GM21526 (cell line): Measurements from ENCODE around the gene HIVEP2.

Experiments used
- ATAC-seq: cut with Tn5 transposase; IDR thresholded peaks from one replicate; pipeline ENCODE4 v1.9.1; 2021; ENCODE audit warnings: moderate library complexity; ENCODE audit not compliant: unreplicated experiment, low FRiP score

Gene HIVEP2

DNA sequence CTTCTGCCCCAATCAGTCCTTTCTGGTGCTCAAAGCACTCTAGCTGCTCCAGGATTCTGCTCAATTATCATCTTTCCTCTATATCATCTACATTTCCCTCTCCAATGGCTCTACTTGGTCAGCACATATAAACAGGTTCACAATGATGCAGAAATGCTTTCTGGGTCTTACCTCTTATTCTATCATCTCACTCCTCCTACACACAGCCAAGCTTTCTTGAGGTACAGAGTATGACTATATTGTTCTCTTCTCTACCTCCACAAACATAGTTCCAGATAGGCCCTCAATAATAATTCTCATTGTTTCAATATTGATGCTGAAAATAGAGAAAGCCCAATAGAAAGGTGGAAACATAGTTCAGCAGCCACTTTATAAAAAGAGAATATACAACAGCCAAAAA, 48.2 kb downstream of the HIVEP2 start:
- ATAC-seq, result no peak

DNA sequence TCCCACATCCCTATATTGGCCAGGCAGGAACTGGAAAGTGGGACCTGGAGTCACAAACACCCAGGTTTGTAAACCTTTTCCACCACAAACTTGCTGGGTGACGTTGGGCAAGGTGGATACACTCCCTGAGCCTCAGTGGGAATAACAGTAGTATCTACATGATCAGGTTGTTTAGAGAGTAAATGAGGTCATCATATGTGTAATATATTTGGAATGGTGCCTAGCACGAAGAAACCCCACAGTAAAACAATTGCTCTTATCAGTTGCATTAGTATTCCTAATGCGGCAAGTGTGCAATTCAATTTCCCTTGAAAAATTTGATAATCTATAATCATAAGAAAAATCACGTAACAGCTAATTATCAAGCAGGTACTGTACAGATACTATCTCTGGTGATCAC, 51.9 kb downstream of the HIVEP2 start:
- ATAC-seq, result no peak

DNA sequence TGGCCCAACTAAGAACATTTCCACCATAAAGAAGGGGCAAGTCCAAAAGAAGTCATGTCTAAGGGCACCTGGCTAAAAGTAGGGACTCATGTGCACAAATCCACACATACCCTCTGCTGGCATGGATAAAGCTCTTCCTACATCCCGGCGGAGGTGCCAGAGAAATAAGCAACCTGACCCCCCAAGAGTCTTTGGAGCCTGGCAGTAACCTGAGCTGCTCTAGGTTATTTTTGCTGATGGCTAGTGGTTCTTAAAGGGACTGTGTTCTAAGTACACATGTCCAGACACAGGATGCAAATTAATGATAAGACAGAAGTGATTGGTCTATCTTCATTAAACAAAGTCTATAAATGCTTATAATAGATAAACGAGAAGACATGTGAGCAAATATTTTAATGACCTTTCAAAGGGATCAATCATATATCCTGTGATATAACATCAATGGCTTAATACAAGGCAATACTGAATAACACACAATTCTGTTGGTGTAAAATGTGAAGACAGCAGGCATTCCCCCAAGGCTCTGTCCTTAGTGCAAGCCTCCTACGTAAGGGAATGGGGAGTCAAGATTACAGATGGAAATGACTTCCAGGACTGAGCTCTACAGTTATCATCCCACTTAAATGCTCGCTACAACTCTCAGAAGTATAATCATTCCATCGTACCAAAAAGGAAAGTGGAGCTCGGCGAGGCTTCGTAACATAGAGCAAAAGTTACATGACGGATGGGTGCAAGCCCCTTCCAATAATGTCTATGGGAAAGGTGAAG, 52.5 kb downstream of the HIVEP2 start:
- ATAC-seq, result no peak

DNA sequence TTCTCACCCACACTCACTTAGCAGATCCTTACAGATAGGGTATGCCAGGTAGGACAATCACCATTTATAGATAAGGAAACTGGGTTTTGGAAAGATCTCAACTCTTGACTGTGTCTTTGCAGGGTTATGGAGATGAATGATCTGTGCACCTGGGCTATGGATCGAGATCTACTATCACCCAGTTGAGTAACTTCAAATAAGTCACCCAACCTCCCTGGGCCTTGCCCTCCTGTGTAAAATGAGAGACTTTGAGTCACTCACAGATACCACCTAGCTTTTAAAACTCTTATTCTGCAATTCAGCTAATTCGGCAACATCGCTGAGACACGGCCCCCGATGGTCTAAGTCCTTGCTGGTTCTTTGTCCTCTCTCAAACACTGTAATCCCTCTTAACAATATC, 53.5 kb downstream of the HIVEP2 start:
- ATAC-seq, result no peak

DNA sequence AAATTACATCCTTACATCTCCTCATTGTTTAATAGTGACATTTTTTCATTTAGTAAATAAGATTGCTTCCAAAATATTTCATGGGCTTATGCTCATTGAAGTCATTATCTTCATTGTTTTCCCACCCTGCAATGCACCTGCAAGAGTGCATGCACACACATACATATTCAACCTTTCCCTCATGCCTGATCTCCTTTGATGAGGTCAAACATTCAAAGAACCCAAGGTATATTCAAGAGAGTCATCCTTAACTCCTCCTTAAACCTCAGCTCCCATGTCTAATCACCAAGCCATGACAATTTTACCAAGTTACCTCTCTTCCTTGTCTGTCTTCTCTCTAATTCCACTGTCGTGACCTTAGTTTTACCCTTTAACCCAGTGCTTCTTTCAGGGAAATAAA, 56.5 kb downstream of the HIVEP2 start:
- ATAC-seq, result no peak

DNA sequence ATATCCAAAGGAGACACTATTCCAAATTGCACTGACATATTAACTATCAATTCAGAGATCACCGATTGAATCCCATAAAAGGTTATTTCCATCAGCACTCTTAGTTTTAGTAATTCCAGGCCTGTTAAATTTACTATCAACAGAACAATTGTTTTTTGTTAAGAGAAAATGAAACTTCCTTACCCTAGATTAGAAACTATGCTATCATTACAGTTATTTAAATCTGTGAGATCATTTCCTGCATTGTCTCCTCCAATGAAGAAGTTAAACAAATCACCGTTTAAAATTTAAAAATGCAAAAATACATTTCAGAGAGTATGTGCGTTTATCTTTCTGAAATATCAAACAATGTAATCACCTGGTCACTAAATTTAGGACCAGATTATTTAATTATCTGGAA, 57.5 kb downstream of the HIVEP2 start:
- ATAC-seq, result no peak

DNA sequence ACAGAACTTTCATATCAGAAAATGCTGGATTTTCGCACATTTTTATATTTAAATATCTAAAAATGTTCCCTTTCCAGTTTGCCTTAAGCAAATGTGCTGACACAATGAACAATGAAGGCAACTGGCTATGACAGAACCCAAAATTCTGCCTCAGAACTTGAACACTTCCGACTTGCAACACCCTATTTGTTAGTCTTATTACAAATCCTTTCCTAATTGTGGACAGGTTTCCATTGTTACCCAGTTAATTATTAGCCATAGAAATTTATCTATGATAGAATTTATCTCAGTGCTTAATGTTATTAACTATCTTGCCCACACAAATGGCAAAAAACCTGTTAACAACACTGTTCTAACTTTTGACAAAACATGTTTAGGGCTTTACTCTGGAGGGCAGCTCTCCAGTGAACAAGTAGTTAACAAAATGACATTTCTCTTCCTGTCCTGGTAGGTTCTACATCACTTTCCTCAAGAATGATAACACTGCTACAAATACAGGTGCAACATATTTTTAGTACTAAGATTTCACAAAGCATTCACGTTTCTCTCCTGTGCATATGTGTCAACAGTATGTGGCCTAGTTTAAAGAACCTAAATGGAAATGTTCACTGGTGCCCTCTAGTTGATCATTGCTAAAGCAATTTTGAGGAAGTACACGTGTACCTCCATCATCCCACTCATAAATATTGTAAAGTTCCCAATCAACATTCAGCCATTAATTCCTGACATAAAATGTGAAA, 58.4 kb downstream of the HIVEP2 start:
- peak; percentile 82 for ATAC-seq

DNA sequence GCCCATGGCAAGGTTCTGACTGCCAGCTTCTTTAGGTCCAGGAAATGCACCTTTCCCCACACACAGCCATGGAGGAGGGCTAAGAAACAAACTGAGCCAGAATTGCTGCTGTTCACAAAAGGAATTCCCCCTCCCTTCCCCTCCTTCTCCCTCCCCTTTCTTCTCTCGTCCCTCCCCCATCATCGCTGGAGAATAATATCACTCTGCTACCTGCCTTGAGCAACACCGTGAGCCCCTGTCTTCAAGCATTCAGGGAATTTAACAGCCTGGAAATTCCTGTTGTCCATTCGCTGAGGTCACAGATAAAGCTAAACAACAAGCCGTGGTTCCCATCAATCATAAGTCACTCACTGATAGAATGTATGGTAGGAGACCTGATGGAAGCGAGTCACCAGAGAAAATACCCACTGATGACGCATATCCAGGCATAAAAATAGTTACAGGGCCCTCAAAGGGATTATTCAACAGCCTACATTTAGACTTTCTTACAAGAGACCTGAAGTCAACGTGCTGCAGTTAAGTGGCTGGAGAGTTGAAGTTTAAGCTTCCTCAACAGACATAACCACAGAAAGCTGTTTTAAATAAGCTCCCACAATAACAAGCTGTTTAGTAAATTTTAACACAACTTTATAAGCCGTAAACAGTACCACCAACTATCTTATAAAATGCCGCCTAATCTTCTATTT, 59.7 kb downstream of the HIVEP2 start:
- ATAC-seq, result peak; percentile 43

DNA sequence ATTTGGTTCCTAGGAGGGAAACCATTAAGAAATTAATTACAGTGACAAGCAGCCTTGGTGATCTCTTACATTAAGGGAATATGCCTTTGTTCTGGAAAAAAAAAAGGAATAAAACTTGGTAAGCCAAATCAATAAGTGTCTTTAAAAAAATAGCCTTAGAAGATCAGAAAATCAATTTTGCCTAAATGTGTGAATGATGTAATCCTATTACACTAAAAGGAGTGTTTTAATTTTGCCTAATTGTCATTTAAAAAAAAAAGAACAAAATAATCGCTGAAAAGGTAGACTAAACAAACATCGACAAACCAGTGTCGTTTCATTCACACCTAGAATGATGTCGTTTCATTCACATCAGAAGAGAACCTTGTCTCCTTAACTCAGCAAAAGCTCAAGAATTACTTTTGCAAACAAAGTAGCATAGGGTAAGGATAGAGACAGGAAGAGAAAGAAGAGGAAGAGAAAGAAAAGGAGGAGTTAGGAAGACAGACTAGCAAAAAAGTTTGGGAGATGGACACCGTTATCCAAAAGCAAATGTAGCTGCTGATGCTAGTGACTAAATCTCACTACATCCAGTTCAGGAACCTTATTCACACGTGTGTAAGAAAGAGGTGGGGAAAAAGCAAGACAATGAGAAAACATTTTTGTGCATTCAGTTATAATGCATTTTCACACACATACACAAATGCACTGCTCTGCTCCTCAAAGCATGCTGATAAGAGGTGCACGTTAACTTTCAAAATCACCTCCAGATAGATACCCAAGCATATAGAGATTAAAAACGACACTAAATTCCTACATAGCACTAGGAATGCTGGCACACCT, 60.6 kb downstream of the HIVEP2 start:
- no peak for ATAC-seq

DNA sequence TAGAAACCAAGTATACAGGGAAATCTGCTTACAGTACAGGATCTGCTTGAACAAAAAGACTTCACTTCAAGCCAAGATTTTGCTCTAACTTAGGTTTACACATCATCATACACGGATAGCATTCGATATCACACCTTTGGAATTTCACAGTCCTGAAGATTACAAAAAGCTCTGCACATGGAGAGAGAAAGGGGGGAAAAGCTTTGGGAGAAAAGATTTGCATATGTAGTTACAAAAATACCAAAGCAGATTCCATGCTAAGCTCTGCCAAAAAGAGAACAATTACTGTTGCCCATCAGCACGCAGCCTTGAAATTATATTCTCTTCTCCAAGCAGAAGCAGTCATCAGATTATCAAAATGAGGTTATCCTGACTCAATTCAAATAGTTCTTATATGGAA, 62.0 kb downstream of the HIVEP2 start:
- ATAC-seq, result no peak

DNA sequence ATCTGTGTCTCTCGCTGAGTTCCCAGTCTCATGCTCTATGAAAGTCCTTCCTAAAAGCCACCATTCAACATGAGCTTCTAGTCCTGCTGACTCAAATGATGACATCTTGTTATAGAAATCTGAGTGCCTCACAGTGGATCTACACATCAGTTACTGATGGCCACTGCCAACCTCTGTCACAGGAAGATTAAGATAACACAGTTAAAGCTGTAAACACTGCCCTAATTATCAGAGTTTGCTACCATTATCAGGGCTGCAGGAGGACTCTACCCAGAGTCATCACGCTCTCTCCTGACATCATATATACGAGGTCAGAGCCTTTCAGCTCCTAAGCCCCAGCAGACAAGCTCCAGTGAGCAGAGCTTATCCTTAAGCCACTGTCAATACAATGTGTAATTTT, 63.2 kb downstream of the HIVEP2 start:
- ATAC-seq, result no peak

DNA sequence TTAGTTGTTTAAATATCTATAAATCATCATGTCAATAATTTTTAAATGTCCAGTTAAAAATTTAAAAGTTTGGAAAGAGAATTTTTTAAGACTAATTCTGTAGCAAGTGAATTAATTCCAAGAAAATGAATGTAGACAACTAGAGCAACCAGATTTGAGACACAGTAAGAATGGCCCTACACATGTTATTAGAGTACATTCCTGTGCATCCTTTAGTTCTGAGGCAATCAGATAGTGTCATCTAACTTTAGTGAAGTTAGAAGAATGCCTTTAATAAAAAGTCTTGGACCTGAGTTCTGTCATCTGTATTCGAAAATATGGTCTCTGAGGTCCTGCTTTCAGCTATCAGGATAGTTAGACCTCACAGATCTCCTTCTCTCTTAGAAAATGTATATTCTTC, 63.7 kb downstream of the HIVEP2 start:
- no peak for ATAC-seq

DNA sequence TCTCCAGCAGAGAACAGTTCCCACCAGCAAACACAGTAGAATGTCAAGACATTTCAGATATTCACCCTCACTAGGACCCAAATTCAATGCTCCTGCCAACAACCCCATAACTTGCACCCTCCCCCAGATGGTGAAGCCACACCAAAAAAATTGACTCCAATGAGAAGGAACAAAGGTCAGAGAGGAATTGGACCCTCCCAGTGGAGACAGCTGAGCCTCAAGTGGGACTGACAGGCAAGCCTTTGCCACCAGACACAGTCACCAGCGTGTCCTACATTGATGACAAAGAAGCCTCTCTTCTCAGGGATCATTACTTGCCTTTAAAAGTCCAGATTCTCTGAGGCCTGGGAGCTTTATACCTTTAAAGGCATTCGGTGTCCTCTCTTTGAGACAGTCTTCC, 64.8 kb downstream of the HIVEP2 start:
- no peak for ATAC-seq

DNA sequence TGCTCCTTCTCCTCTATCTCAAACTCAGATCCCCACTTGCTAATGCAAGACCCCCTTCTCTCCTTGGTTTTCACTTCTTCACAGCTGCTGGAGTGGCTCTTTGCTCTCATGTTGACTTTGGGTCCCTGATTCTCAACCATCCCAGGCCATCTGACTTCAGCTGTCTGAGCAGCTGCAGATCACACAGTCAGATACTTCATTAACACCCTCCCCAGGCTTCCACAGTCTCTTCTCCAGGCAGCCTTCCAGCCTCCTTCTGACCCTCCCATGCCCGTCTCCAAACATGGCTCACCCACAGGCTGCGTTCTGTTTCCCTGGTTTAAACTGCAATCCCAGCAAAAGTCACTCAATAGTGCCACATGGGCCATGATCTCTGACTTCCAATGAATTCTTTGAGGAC, 65.4 kb downstream of the HIVEP2 start:
- no peak for ATAC-seq

DNA sequence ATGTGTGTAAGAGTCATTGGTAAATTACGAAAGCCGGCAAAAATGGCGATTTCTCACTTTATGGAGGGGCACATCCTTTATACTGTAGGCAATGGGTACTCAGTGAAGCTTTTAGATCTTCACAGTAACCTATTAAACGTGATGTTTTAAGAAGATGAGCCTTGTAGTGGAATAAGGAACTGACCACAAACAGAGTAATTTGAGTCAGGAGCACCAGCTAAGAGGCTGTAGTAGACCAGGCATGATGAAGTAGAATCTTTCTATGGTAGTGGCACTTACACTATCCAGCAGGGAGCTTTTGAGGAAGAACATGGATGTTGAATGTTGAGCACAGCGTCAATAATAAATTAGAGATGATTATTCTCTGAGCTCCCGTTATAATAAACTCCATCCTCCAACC, 65.9 kb downstream of the HIVEP2 start:
- no peak for ATAC-seq

DNA sequence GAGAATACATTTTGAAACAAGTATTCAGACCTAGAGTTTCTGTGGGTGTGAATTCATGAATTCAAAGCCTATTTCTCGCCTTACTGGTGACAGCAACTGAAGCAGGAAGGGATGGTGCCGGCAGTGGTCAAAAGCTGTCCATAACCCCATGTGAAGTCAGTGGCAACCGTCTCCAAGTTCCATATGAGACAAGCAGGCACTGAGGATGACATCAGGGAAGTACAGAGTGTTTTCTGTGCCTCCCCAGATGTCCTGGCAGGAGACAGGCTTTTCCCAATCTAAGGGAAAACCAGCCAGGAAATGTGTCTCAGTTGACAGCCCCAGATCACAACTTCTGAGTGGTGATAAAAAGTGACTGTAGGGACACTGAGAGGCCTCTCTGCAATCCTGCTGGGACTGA, 66.6 kb downstream of the HIVEP2 start:
- ATAC-seq, result no peak

DNA sequence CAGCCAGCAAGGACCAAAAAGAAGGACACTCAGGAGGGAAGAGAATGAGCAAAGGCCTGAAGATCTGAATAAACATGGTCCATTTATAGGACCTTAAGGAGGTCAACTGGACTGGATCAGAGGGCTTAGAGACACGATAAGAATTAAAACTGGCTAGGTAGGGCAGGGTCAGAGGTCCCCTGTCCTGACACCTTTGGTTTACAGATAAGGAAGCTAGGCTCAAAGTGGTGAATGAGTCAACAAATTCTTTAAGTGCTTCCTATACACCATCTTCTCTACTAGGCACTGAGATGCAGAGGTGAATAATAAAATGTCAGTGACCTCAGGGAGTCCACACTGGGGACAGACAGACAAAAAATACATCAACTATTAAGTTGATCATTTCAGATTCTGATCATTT, 70.3 kb downstream of the HIVEP2 start:
- ATAC-seq, result no peak

DNA sequence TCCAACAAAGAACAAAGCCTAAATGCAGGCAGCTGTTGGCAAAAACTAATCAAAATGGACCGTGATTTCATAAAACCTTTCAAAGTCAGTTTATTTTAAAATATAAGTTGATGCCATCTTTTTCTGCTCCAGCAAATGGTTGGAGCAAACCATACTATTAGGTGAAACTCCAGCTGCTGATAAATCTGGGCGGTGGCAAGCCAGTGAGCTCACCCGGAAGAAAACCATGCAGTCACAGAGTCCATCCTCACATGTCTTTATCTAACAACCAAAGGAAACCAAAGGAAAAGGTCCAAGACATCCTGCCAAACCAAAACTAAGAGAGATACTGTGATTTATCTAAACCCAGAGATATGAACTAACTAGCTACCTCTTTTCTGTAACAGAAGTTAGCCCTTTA, 72.6 kb downstream of the HIVEP2 start:
- ATAC-seq, result no peak

DNA sequence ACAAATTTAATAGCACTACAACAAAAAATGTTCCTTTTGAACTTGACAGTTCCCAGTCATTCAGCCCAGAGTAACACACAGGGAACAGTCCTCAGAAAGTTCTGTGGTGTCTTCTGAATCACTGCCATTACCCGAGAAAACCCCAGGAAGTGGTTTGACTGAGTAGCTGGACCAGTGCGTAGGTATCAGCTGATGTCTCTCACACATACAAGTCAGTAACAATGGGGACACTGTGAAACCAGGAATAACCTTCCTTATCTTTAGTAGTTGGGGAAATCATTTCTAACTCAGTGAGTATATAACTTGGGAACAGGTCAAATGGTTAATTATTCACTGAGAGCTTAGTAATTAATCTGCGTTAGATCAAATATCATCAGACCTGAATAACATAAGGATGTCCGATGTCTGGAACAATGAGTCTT, 73.1 kb downstream of the HIVEP2 start:
- ATAC-seq, result peak; percentile 69

DNA sequence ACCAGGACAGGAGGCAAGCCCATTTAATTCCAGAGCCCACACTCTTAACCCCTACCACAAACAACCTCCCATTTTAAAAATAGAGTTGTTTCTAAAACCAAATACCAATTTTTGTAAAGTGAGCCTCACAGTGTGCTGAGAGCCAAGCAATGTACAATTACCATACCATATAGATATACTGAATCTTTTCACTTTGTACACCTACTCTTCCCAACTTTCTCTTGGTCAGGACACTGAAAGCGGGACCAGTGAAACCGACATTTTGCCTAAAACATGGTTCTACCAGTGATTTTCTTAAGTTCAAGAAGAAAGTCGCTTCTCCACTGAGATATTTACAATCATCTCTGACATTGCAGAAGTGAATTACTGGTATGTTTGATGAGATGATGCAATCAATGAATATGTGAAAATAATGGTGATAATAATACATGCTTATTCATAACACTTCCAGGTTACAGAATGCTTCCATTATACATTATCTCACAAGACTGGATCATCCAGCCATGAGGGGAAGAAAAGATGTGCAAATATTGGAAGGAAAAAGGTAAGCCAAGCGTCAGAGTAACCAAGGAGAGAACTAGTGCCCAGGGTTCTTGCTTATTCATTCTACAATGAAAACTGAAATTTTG, 74.1 kb downstream of the HIVEP2 start:
- no peak for ATAC-seq
